Epithelial cell of proximal tubule (primary cell): ENCODE measurements around the gene ZFPM1. TPM values are rescaled to one million over a fixed set of nuclear protein-coding genes. Genes with fewer than 3 reads are reported as not detected.

Experiments
- DNase-seq: peaks from one replicate; pipeline ENCODE4 v3.0.0-alpha.2; 2011; ENCODE audit warnings: low read depth
- H3K4me3 ChIP-seq: 2 replicates; pipeline ENCODE4 v1.5.1; 2011; ENCODE audit warnings: low read depth, mild to moderate bottlenecking, low read length
- total RNA-seq: library from RNA; depleted of rRNA; stranded (reverse); fragments of >200 nt; gene quantifications from 2 replicates; pipeline ENCODE4 v1.2.3, GENCODE V29; 2015
- TF ChIP-seq, protein P1 (sequence below): conservative IDR thresholded peaks from 2 replicates; pipeline ENCODE4 v1.5.1; 2012; ENCODE audit warnings: low read depth, mild to moderate bottlenecking, low read length

ZFPM1 gene
- total RNA-seq, 1 donor from 2014 or later: 5.7 TPM

DNA sequence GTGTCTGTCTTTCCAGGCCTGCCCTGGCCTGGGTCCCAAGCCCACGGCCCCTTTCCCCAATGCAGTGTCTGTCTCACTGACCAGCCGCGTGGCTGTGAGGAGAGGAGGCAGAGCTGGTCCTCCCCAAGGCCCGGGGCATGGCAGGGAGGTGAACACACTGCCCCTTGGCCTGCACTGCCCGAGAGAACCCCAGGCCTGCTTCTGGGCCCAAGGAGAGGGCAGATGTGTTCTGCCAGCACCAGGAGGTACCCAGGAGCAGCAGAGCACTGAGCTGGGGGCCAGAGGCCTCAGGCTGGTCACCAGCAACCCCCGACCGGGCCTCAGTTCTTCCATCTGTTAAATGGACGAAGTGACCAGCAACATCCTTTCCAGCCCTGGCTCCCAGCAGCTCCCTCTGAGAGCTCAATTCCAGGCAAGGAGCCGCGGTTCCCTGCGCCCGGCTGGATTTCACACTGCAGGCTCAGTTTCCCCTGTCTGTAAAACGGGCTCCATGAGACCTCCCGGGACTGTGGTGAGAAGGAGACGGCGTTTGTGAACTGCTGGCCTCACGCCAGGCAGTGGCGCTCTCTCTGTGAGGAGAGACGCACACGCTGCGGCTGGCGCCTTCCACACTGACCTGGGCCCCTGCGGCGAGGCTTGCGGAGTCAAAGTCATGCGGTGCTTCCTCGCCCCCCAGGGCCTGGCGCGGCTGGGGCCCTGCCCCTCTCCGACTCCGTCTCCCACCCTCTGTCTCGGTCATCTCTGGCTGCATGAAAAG, 8.1 kb upstream of the ZFPM1 start:
- TF ChIP-seq, protein P1, sequence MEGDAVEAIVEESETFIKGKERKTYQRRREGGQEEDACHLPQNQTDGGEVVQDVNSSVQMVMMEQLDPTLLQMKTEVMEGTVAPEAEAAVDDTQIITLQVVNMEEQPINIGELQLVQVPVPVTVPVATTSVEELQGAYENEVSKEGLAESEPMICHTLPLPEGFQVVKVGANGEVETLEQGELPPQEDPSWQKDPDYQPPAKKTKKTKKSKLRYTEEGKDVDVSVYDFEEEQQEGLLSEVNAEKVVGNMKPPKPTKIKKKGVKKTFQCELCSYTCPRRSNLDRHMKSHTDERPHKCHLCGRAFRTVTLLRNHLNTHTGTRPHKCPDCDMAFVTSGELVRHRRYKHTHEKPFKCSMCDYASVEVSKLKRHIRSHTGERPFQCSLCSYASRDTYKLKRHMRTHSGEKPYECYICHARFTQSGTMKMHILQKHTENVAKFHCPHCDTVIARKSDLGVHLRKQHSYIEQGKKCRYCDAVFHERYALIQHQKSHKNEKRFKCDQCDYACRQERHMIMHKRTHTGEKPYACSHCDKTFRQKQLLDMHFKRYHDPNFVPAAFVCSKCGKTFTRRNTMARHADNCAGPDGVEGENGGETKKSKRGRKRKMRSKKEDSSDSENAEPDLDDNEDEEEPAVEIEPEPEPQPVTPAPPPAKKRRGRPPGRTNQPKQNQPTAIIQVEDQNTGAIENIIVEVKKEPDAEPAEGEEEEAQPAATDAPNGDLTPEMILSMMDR: no peak
- no peak for DNase-seq

DNA sequence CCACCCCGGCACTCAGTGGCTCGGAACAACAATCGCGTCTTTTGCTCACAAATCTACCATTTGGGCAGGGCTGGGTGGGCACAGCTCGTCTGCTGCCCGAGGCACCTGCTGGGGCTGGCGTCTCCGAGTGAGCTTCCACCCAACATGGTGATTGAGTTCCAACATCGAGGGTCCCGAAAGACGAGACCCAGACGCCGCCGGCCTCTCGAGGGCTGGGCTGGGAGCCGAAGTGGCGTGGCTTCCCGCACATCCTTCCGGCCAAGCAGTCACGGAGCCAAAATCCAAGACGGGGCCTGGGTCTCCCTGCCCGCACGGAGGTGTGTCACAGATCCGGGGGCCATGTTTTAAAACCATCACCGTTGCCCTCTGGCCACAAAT, 7.5 kb upstream of the ZFPM1 start:
- no peak overlapping the region for H3K4me3 ChIP-seq
- TF ChIP-seq, protein P1: no peak
- DNase-seq: no peak

More for the DNA sequence above, 8.1 kb upstream of the ZFPM1 start:
- H3K4me3 ChIP-seq: no peak overlapping the region

DNA sequence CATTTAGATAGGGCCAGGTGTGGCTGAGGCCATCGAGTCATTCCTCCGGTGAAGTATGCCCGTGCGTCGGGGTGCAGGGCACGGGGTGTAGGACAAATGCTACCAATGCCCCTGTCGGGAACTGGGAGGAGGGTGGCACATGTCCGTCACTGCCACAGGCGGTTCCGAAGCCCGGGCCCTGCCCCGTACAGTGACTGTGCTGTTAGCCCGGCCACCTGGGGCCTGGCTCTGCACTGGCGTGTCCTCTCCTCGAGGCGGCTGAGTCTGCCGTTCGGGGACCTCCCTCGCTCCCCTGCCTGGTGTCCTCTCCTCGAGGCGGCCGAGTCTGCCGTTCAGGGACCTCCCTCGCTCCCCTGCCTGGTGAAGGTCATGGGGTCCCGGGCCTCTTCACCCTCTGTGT, 7.0 kb upstream of the ZFPM1 start:
- no peak overlapping the region for H3K4me3 ChIP-seq
- TF ChIP-seq, protein P1: no peak
- DNase-seq: no peak

DNA sequence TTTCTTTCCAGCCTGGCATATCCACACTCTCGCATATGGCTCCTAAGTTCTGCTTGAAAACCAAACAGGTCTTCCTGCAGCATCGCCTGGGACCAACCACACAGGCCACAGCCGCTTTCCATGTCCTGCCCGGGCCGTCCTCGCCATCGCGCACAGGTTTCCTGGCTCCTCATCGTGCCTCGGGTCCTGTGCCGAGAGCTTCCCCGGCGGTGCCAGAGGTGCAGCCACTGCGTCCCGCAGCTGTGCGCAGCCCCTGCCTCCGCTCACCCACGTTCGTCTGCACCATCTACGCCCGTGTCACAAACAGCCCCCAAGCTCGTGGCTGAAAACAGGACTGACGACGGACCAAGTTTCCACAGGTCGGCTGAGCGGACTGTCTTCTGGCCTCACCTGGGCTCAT, 6.3 kb upstream of the ZFPM1 start:
- no peak overlapping the region for H3K4me3 ChIP-seq
- DNase-seq: no peak
- TF ChIP-seq, protein P1: no peak

DNA sequence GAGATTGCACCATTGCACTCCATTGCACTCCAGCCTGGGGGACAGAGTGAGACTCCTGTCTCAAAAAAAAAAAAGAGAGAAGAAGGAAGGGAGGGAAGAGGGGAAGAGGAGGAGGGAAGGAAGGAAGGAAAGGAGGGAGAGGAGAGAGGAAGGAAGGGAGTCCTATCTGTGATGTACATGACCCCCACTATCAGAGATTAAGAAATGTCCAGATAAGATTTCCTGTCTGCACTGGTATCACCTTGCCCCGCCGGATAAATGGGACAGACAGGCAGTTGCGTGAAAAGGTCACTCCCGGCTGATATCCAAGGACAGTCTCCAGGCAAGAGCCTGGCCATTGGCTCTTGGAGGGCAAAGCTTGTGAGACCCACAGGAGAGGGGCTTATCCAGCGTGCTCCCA, 5.2 kb upstream of the ZFPM1 start:
- DNase-seq: no peak
- no peak overlapping the region for H3K4me3 ChIP-seq
- TF ChIP-seq, protein P1: no peak

DNA sequence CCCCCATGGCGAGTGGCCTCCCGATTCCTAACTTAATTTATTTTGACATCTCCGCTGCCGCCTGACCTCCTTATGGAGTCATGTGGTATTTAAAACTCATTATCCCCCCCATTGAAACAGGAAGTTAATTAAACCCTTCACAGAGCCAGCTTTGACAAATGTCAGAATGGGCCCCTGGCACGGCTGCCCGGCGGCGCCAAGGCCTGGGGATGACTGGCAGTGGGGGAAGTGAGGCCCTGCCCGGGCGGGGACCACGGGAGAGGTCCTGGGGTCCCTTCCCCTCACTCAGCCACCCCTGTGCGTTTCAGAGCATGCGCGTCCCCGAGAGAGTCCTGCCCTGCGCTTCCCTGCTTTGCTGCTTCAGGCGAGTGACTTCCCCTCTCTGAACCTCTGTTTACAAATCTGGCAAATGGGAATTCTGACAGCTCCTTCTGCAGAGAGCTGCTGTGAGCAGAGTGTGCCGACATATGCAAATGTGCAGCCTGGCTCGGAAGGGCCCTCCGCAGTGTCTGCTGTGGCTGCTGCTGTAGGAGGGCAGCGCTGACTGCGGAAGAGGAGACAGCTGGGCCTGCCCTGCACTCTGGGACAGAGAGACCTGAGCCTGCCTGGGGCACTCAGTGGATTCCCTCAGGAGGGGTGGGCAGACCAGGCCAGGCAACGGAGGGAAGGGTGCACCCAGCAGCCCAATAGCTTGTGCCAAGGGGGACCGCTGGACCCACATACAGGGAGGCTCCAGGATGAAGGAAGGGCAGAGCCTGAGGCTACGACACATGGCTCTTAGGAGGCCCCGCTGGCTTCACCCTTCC, 4.4 kb upstream of the ZFPM1 start:
- H3K4me3 ChIP-seq: no peak overlapping the region
- DNase-seq: no peak
- TF ChIP-seq, protein P1: no peak

DNA sequence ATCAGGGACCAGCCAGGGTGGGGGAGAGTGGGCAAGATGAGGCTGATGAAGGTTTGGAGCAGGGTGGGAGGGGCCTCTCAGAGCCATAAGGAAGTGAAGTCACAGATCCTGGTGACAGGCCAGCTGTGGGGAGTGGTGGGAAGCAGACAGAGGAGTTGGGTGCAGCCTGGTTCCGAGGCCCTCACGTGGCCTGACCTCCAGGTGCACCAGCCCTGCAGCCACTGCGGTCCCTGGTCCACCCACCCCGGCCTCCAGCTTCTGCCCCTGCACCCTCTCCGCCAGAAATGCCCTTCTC, 3.9 kb upstream of the ZFPM1 start:
- no peak overlapping the region for H3K4me3 ChIP-seq
- no peak for DNase-seq
- TF ChIP-seq, protein P1: no peak
